Testis (tissue), 3 donors: ENCODE measurements around the gene NCOR1. TPM values are rescaled to one million over a fixed set of nuclear protein-coding genes. Genes with fewer than 3 reads are reported as not detected.

ENCODE experiments used
- DNase-seq: peaks from one replicate; pipeline ENCODE4 v3.0.0-alpha.2; 2019
- H3K27ac ChIP-seq, 2 donors: fragments of 200-600 bp; sonication (generic); one replicate each; pipeline ENCODE4 v1.5.1; 2019
- H3K27me3 ChIP-seq: fragments of 200-600 bp; sonication (generic); one replicate; pipeline ENCODE4 v1.5.1; 2019
- H3K36me3 ChIP-seq: fragments of 200-600 bp; sonication (generic); one replicate; pipeline ENCODE4 v1.5.1; 2017; ENCODE audit warnings: low read depth; ENCODE audit errors: missing control alignments
- H3K4me1 ChIP-seq: fragments of 200-600 bp; sonication (generic); one replicate; pipeline ENCODE4 v1.5.1; 2019
- H3K4me3 ChIP-seq, 2 donors: fragments of 200-600 bp; sonication (generic); one replicate each; pipeline ENCODE4 v1.5.1; 2017 to 2019
- H3K9me3 ChIP-seq: fragments of 200-600 bp; sonication (generic); one replicate; pipeline ENCODE4 v1.5.1; 2017
- CTCF ChIP-seq, 3 experiments: fragments of 450-650 bp in 2 of 3; fragments of 200-600 bp in 1 of 3; sonication (generic) in 1 of 3; IDR thresholded peaks; one replicate each; pipeline ENCODE4 v1.5.1; 2016 to 2019; ENCODE audit warnings: antibody characterized with exemption in 3 of 3, mild to moderate bottlenecking in 2 of 3, moderate library complexity in 1 of 3
- POLR2A ChIP-seq: fragments of 450-650 bp; IDR thresholded peaks from one replicate; pipeline ENCODE4 v1.6.1; 2017; ENCODE audit warnings: antibody characterized with exemption, mild to moderate bottlenecking, moderate library complexity
- whole genome bisulfite sequencing, 2 donors: methylation state at CpG; one replicate each; pipeline ENCODE4 v1.1.5; 2018; 5-methylcytosine and 5-hydroxymethylcytosine counted together
- intact Hi-C: fragments of 100-400 bp; cut with DNase I; formaldehyde crosslinking; loops from one replicate; pipeline ENCODE4 v1.15.1; 2023; ENCODE audit warnings: low total_unique reads
- polyA plus RNA-seq: library from polyadenylated mRNA; stranded (reverse); fragments of 350-450 nt; fragmentation: Illumina TruSeq; extraction: RNeasy Lipid Tissue Mini Kit (QIAGEN cat#74804); gene quantifications from one replicate; pipeline ENCODE4 v1.2.3, GENCODE V29; 2014; ENCODE audit warnings: low read depth, low replicate concordance; ENCODE audit not compliant: insufficient read depth
- total RNA-seq, 2 donors: library from RNA; depleted of rRNA; stranded (reverse); fragments of >200 nt; gene quantifications; one replicate each; pipeline ENCODE4 v1.2.3, GENCODE V29; 2016

NCOR1 gene
- total and polyA plus RNA-seq, 3 donors from 2014 or later, result 88.6 to 281 (median 270) TPM

GRCh38 chr17:16037636-16038035, 177.7 kb downstream of the NCOR1 start:
- Histone ChIP-seq H3K4me1 (no peaks in the 10 kb centered on the region), H3K9me3 (no peaks in the 10 kb centered on the region), H3K27me3 (no peaks in the 10 kb centered on the region), H3K27ac (peak overlapping the region in 1 of 2 donors; percentile 9), H3K36me3 (no peaks in the 10 kb centered on the region), H3K4me3 (no peak overlapping the region)
- intact Hi-C loops, result no loop called here
- DNase-seq, result no peak
- TF ChIP-seq POLR2A, result no peak
- TF ChIP-seq CTCF (IDR thresholded peaks at IDR 0.05), result no peak

- no peak for DNase-seq
- TF ChIP-seq CTCF (IDR thresholded peaks at IDR 0.05) (no peak), POLR2A (no peak)
- WGBS, 2 donors, result 94 to 98% methylated on average over 2 of the region's 2 CpGs
- no peaks in the 10 kb centered on the region for H3K4me1 ChIP-seq
- intact Hi-C loops, result no loop called here
- no peaks in the 10 kb centered on the region for H3K9me3 ChIP-seq
- H3K27ac ChIP-seq, result no peak overlapping the region
- H3K4me3 ChIP-seq, result no peak overlapping the region
- no peaks in the 10 kb centered on the region for H3K27me3 ChIP-seq
- no peaks in the 10 kb centered on the region for H3K36me3 ChIP-seq
These were observed 179.1 kb downstream of the NCOR1 start for GRCh38 chr17:16036261-16036660.

GRCh38 chr17:16033729-16034349, 181.5 kb downstream of the NCOR1 start:
- intact Hi-C loops, result no loop called here
- Histone ChIP-seq H3K9me3 (no peaks in the 10 kb centered on the region), H3K27ac (no peak overlapping the region), H3K4me3 (no peak overlapping the region), H3K27me3 (no peaks in the 10 kb centered on the region), H3K36me3 (peaks cover 3% of the 10 kb centered on the region), H3K4me1 (no peaks in the 10 kb centered on the region)
- TF ChIP-seq CTCF (IDR thresholded peaks at IDR 0.05) (no peak), POLR2A (no peak)
- no peak for DNase-seq
- 95 to 98% methylated on average over 7 of the region's 7 CpGs for WGBS, 2 donors

- intact Hi-C loops, result no loop called here
- peaks cover 4% of the 10 kb centered on the region for H3K36me3 ChIP-seq
- H3K27ac ChIP-seq, result no peak overlapping the region
- no peaks in the 10 kb centered on the region for H3K4me1 ChIP-seq
- no peaks in the 10 kb centered on the region for H3K9me3 ChIP-seq
- WGBS, 2 donors, result 83 to 91% methylated on average over 5 of the region's 5 CpGs
- H3K4me3 ChIP-seq, result no peak overlapping the region
- DNase-seq, result no peak
- TF ChIP-seq CTCF (IDR thresholded peaks at IDR 0.05) (no peak), POLR2A (no peak)
- H3K27me3 ChIP-seq, result no peaks in the 10 kb centered on the region
These were observed 187.4 kb downstream of the NCOR1 start for GRCh38 chr17:16027708-16028584.
